Stromal cell of bone marrow (primary cell): Measurements from ENCODE around the gene CNTLN.
"Not testable (repeated sequence)": the region's sequence is repeated elsewhere in the genome, so short reads cannot be mapped to it uniquely, and the experiment has no call there.

Experiments used
- DNase-seq: peaks from one replicate; pipeline ENCODE4 v3.0.0-alpha.2; 2012; ENCODE audit warnings: low read depth

CNTLN gene

DNA sequence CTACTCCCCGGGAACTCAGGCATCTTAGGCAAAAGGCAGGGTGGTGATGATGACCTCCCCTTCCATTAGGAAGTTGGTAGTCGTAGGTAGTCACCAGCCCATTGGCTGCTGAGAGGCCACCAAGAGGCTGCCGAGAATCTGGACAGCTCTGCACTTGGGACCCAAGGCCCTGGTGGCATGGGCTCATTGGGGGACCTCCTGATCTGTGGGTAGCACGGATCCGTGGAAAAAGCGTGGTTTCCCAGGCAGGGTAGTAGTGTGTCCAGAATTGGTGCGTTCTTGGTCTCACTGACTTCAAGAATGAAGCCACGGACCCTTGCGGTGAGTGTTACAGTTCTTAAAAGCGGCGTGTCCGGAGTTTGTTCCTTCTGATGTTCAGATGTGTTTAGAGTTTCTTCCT, 158.8 kb downstream of the CNTLN start:
- DNase-seq = no peak

DNA sequence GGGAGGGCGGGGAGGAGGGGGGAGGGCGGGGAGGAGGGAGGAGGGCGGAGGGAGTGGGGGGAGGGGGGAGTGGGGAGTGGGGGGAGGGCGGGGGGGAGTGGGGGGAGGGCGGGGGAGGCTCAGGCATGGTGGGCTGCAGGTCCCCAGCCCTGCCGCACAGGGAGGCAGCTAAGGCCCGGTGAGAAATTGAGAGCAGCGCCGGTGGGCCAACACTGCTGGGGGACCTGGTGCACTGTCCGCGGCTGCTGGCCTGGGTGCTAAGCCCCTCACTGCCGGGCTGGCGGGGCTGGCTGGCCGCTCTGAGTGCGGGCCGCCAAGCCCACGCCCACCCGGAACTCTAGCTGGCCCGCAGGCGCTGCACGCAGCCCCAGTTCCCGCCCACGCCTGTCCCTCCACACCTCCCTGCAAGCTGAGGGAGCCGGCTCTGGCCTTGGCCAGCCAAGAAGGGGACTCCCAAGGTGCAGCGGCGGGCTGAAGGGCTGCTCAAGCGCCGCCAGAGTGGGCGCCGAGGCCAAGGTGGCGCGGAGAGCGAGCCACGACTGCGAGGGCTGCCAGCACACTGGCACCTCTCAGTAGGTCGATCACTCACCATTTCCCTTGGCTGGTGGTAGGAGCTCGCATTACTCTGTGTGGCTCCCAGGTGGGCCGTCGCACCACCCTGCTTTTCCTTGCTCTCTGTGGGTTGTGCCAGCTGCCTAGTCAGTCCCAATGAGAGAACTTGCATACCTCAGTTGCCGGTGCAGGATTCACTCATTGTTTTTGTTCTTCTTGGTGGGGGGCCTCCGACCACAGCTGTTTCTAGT, 160.2 kb downstream of the CNTLN start:
- no peak for DNase-seq

DNA sequence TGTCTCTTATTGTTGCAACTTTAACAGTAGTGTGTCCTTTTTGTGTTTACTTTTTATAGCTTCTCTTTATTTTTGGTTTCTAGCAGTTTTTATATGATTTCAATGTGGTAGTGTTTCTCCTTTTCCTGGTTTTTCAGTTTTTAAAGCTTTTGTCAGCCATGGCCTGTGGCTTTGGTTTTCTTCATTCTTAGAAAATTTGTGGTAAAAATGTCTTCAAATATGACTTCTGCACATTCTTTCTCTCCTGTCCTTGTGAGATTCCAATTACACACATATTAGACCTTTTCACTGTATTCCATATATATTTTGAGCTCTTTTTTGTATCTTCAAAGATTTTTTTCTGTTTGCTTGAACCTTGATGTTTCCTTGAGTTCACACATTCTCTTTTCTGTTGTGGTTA, 180.5 kb downstream of the CNTLN start:
- DNase-seq = no peak

DNA sequence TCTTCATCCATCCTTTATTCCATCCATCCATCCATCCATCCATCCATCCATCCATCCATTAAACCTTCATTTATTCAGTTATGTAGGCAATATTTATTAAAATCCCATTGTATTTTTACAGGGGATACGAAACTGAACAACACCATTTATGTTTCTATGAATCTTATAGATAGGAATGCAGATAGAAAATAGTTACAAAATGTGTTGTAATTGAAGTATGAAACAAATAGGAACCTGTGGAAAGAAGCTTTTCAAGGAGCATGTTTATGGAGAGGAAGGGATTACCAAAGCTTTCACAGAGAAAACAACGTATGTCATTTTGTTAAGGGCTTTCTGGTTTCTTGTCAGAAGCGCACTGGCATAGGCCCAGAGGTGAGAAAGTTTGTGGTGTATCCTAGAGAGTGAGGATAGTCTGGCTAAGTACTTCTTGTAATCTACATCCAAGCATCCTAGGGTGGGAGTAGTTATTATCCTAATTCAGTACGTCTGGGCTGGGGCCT, 184.0 kb downstream of the CNTLN start:
- DNase-seq = no peak

DNA sequence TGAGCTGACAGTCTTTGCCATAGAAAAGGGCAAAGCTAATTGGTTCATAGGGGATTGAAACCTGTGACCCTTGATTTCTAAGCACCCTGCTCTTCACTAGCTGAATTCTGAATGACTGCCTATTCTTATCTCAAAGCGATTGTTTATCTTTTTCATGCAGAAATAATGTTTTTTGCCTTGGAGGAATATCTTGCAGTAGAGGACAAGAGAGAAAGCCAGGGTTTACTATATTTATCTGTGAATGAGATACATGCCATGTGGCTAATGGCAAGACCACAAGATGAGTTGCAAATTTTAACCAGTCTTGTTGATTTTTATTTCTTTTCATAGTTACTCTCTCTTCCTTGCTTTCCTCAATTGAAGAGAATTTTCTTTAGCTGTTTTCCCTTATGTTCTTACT, 185.0 kb downstream of the CNTLN start:
- DNase-seq = no peak

- no peak for DNase-seq
Measured at GRCh38 chr9:17322882-17323864, 188.3 kb downstream of the CNTLN start.

GRCh38 chr9:17328331-17328730, 193.5 kb downstream of the CNTLN start:
- no peak for DNase-seq

DNA sequence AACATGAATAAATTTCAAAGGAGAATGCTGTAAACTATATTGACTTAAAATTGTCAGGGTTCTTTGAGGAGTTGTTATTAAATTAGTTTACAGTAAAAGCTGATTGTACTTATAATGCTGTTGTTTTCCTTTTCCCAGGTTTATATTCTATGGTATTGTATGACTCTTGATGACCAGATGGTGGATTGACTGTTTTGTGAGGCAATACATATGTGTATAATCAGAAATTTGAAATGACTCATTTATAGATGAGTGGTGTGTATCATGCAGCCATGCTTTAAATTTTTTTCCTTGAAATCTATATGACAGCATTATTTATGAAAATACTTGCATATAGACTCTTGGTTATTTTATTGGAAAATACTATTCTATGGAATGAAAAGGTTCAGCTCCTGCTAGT, 195.3 kb downstream of the CNTLN start:
- DNase-seq = no peak

- DNase-seq = no peak
Measured at GRCh38 chr9:17332115-17332514, 197.3 kb downstream of the CNTLN start.

DNA sequence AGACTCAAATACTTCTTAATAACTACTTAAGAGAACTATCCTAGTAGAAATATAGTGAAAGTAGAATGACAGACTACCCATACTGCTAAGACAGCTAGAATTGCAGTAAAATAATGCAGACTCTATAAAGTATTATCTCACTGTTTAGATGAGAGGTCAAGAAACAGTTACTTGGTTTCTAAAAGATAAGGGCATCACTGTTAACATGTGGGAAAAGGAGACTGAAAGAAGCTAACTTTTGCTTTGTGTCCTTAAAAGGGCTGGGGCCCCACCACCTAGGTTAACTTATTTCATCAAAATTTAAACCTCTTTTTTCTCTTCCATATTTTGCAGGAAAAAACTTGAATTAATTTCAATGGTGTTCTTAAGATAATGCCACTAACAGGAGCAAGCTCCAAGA, 204.3 kb downstream of the CNTLN start:
- no peak for DNase-seq

DNA sequence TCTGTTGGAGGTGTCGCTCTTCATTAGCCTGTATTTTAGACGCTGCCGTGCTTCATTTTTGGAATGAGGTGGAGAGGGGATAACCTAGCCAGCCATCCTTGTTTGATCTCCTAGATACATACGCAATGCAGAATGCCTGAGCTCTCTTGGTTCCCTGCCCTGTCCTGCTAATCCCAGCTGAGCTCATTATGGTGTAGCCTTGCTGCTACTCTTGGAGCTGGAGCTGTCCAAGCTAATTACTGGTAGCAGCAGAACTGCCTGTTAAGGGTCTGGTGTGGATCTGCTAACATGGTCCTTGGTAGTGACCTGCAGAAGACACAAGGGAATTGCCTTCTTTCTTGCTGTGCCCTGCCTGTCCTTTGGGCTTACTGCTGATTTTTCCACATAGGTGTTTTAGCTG, 207.9 kb downstream of the CNTLN start:
- DNase-seq = no peak

GRCh38 chr9:17349831-17350230, 215.0 kb downstream of the CNTLN start:
- DNase-seq = no peak

DNA sequence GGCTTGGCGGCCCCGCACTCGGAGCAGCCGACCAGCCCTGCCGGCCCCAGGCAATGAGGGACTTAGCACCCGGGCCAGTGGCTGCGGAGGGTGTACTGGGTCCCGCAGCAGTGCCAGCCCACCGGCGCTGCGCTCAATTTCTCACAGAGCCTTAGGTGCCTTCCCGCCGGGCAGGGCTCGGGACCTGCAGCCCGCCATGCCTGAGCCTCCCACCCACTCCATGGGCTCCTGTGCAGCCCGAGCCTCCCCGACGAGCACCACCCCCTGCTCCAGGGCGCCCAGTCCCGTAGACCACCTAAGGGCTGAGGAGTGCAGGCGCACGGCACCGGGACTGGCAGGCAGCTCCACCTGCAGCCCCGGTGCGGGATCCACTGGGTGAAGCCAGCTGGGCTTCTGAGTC, 219.2 kb downstream of the CNTLN start:
- not testable (repeated sequence) for DNase-seq

DNA sequence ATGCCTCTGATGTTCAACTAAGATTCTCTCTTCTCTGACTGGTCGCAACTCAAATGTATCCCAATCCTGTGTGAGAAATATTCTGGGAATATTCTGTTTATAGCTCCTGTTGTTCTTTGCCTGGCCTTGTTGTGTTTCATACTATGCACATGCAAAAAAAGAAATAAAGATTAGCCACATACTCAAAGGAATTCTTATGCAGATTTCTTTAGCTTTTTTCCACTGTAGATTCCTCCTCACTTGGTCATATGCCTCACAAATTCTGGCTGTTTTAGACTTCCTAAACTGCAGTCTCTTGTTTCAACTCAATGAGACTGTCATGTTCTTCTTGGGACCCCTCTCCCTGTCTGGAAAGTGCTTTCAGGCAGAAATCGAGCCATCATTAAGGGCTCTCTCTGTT, 226.5 kb downstream of the CNTLN start:
- no peak for DNase-seq

- DNase-seq = no peak
Measured at GRCh38 chr9:17367035-17367434, 232.2 kb downstream of the CNTLN start.

- no peak for DNase-seq
Measured at GRCh38 chr9:17380126-17380861, 245.5 kb downstream of the CNTLN start.

DNA sequence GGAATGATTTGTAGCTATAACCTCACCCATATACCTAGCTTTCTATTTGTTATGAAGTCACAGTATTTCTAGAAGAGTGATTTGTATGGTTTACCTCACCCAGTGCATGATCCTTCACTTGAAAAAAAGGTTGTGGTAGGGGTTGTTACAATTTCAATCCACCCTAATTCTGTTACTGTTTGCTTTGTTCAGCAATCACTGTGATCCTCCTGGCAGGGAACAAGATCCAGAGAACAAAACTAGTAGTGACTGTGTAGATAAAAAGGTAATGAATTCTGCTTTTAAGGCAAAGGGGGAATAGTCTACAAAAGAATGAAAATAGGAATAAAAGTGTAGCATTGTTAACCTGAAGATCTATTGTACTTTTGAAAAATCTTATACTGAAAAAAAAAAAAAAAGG, 252.7 kb downstream of the CNTLN start:
- no peak for DNase-seq

DNA sequence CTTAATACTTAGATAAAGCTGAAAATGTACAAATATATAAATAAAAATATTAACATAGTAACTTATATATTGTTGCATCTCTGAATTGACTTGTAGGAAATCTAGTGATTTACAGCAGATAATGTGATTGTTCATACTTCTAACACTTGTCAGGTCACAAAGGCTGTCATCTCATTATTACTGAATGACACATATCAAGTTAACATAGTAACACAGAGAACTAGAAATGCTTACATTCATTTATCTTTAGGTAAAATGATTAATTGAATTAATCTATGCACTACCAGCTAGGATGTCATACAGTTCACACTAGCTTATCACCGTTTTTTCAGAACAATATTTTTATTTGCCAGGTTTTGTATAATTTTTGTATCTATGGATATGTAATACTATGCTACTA, 254.2 kb downstream of the CNTLN start:
- DNase-seq = no peak

GRCh38 chr9:17394881-17395510, 260.2 kb downstream of the CNTLN start:
- no peak for DNase-seq

DNA sequence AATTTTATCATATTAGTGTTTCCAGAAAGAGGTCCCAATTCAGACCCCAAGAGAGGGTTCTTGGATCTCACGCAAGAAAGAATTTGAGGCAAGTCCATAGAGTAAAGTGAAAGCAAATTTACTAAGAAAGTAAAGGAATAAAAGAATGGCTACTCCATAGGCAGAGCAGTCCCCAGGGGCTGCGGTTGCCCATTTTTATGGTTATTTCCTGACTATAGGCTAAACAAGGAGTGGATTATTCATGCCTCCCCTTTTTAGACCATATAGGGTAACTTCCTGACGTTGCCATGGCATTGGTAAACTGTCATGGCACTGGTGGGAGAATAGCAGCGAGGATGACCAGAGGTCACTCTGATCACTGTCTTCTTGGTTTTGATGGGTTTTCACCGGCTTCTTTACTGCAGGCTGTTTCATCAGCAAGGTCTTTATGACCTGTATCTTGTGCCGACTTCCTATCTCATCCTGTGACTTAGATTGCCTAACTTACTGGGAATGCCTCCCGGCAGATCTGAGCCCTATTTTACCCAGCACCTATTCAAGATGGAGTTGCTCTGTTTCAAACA, 262.4 kb downstream of the CNTLN start:
- DNase-seq = not testable (repeated sequence)

DNA sequence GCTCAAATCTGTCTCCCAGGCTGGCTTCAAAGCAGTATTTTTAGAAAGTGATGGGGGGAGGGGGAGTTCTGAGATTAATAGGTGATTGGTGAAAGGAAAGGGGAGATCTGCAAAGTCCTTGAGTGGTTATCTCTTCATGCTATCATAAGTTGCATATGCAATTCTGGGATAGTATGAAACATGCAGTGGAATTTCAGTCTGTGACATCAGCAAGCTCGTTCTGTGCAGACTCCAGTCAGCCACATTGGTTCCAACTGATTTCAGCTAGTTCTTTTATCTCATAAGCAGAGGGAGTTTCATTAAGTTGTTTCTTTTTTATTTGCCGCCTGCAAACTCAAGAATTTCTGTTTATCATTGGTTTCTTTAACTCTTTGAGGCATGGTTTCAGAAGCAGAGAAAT, 263.5 kb downstream of the CNTLN start:
- DNase-seq = no peak
